Measurements from ENCODE around the gene LTA. TPM values are rescaled to one million over a fixed set of nuclear protein-coding genes. Genes with fewer than 3 reads are reported as not detected.
"Not testable (repeated sequence)": the region's sequence is repeated elsewhere in the genome, so short reads cannot be mapped to it uniquely, and the experiment has no call there.

Gene LTA
- total RNA-seq, 1 donor, result 2.5 TPM

- Histone ChIP-seq H3K4me1 (ENCODE audit: insufficient read depth, low read length) (peaks cover 28% of the 10 kb centered on the region), H3K4me3 (ENCODE audit: low read length) (no peak overlapping the region), H3K9me3 (ENCODE audit: low read depth, low read length) (no peaks in the 10 kb centered on the region), H3K27me3 (ENCODE audit: insufficient read depth, low read length) (no peaks in the 10 kb centered on the region)
Observed at GRCh38 chr6:31535538-31536324, 36.4 kb upstream of the LTA start.

DNA sequence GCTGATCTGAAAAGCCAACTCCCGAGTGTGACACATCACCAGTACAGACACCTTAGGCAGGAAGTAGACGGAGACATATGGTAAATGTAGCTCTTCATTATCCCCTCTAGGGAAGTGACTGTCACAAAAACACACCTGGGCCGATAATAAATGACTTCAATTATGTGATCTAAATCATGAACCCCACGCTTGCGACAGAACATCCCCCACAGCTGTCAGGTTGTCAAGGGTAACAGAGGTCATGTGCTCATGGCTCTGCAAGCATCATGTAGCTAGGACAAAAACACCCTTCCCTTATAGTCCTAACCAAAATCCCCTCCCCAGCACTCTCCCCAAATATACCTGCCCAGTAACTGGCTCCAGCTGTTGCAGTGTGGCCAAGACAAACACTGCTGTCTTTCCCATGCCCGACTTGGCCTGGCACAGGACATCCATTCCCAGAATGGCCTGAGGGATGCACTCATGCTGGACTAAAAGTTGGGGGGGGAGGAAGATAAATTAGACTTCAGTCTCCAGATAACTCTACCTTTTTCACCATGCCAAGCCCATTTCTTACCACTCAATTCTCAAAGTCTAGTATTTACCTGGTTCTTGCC is 33.2 kb upstream of the LTA start:
- Histone ChIP-seq H3K9me3 (ENCODE audit: low read depth, low read length) (no peaks in the 10 kb centered on the region), H3K4me3 (ENCODE audit: low read length) (no peak overlapping the region), H3K4me1 (ENCODE audit: insufficient read depth, low read length) (peaks cover 41% of the 10 kb centered on the region), H3K27me3 (ENCODE audit: insufficient read depth, low read length) (no peaks in the 10 kb centered on the region)

GRCh38 chr6:31540640-31541039 is 31.4 kb upstream of the LTA start:
- Histone ChIP-seq H3K27me3 (ENCODE audit: insufficient read depth, low read length) (no peaks in the 10 kb centered on the region), H3K4me1 (ENCODE audit: insufficient read depth, low read length) (peaks cover 41% of the 10 kb centered on the region), H3K4me3 (ENCODE audit: low read length) (peak overlapping the region; percentile 75), H3K9me3 (ENCODE audit: low read depth, low read length) (no peaks in the 10 kb centered on the region)

GRCh38 chr6:31541059-31541657 is 30.9 kb upstream of the LTA start:
- Histone ChIP-seq H3K9me3 (ENCODE audit: low read depth, low read length) (no peaks in the 10 kb centered on the region), H3K27me3 (ENCODE audit: insufficient read depth, low read length) (no peaks in the 10 kb centered on the region), H3K4me1 (ENCODE audit: insufficient read depth, low read length) (peaks cover 41% of the 10 kb centered on the region), H3K4me3 (ENCODE audit: low read length) (peak overlapping the region; percentile 75)

DNA sequence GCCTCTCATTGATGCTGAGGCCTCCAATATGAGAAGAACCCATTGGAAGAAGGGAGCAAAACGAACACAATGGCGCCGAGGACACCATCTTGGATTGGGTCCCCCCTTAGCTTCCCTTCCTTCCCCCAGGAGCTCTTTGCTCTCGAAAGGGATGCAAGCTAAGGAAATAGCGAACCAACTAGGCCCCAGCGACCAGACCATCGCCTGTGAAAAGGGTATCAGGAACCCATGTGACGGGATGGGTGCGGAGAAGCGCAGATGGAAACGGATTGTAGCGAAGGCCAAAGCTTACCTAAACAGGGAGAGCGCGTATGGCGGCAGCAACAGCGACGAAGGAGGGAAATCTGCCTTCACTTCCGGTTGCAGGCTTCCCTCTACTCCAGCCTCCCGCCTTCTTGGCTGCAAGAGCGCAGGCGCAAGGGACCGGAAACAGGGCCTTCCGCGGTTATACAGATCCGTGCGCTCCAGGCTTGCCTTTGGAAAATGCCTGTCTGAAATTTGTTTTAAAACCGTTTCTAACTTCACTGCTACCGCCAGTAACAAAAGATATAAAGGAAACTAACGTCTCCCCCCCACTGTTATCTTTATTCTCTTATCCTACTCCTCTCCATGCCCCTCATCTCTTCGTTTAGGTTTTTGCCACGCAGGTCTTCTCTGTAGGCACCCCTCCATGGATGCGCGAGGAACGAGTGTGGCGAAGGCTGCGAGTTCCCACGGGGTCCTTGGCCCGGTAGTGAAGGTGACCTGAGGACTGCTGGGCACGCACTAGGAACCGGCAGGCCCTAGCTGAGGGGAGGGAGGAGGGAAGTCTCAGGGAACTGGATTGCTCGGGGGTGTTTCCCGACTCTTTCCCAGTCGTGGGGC is 30.2 kb upstream of the LTA start, which contains the start of gene DDX39B:
Gene DDX39B, minus strand, starts transcription at position 346 of the 864 bp plus-strand sequence. CDS start 1,471 bp downstream, outside the sequence.
- Histone ChIP-seq H3K4me1 (ENCODE audit: insufficient read depth, low read length) (peaks cover 48% of the 10 kb centered on the region), H3K27me3 (ENCODE audit: insufficient read depth, low read length) (no peaks in the 10 kb centered on the region), H3K9me3 (ENCODE audit: low read depth, low read length) (no peaks in the 10 kb centered on the region), H3K4me3 (ENCODE audit: low read length) (peak within 1 kb of the TSS; percentile 75)

GRCh38 chr6:31543639-31544038 is 28.4 kb upstream of the LTA start:
- Histone ChIP-seq H3K4me1 (ENCODE audit: insufficient read depth, low read length) (peaks cover 59% of the 10 kb centered on the region), H3K9me3 (ENCODE audit: low read depth, low read length) (no peaks in the 10 kb centered on the region), H3K4me3 (ENCODE audit: low read length) (no peak overlapping the region), H3K27me3 (ENCODE audit: insufficient read depth, low read length) (no peaks in the 10 kb centered on the region)

DNA sequence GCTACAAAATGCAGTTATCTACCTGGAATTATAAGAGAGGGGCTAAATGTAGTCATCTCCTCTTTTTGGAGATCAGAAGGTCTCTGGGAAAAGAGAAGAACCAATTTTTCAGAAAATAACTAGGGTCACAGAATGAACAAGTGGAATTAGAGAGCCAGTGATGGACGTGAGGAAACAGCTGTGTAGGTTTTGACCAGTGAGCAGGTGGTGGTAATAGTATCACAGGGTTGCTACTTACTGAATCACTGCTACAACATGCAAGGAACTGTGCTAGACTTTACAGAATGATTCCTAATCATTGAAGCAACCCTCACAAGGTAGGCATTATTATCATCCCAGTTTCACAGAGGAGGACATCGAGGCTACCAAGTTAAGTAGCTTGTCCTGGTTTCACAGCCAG is 27.4 kb upstream of the LTA start:
- no peaks in the 10 kb centered on the region for H3K27me3 ChIP-seq (ENCODE audit: insufficient read depth, low read length)
- no peak overlapping the region for H3K4me3 ChIP-seq (ENCODE audit: low read length)
- no peaks in the 10 kb centered on the region for H3K9me3 ChIP-seq (ENCODE audit: low read depth, low read length)
- peaks cover 51% of the 10 kb centered on the region for H3K4me1 ChIP-seq (ENCODE audit: insufficient read depth, low read length)

- H3K9me3 ChIP-seq (ENCODE audit: low read depth, low read length), result no peaks in the 10 kb centered on the region
- peaks cover 45% of the 10 kb centered on the region for H3K4me1 ChIP-seq (ENCODE audit: insufficient read depth, low read length)
- H3K27me3 ChIP-seq (ENCODE audit: insufficient read depth, low read length), result no peaks in the 10 kb centered on the region
- H3K4me3 ChIP-seq (ENCODE audit: low read length), result no peak overlapping the region
Observed at GRCh38 chr6:31545291-31545690, 26.8 kb upstream of the LTA start.

DNA sequence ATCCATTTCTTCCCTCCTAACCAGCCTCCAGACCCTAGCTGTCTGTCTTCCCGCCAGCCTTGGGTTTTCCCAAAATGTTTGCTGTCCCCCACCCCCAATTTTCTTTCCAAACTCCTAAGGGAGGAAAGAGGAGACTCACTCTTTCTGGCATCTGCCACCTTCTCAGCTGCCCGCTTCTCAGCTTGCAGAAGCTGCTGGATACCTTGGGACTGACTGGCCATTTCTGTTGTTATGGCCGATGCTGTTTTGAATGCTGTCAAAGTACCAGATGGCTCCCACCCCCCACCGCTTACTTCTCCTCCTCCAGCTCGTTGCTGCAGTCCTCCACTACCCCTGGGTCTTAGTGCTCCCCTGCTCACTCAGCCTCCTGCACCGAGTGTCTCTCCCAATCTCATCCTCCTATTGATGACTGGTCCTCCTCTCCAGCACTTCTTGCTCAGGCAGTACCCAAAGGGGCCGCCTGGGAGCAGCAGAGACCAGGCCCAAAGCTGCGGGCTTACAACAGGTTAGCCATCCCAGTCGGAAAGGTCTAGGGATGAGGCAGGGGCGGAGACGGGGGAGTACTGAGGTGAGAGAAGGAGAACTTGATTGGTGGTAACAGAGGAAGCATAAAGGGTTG is 25.6 kb upstream of the LTA start, which contains the start of gene ATP6V1G2:
Gene ATP6V1G2, minus strand, starts transcription at position 270 of the 619 bp plus-strand sequence. Its CDS starts 49 bp downstream, at position 221.
- Histone ChIP-seq H3K27me3 (ENCODE audit: insufficient read depth, low read length) (no peaks in the 10 kb centered on the region), H3K4me3 (ENCODE audit: low read length) (peak within 1 kb of the TSS; percentile 36), H3K4me1 (ENCODE audit: insufficient read depth, low read length) (peaks cover 48% of the 10 kb centered on the region), H3K9me3 (ENCODE audit: low read depth, low read length) (no peaks in the 10 kb centered on the region)

DNA sequence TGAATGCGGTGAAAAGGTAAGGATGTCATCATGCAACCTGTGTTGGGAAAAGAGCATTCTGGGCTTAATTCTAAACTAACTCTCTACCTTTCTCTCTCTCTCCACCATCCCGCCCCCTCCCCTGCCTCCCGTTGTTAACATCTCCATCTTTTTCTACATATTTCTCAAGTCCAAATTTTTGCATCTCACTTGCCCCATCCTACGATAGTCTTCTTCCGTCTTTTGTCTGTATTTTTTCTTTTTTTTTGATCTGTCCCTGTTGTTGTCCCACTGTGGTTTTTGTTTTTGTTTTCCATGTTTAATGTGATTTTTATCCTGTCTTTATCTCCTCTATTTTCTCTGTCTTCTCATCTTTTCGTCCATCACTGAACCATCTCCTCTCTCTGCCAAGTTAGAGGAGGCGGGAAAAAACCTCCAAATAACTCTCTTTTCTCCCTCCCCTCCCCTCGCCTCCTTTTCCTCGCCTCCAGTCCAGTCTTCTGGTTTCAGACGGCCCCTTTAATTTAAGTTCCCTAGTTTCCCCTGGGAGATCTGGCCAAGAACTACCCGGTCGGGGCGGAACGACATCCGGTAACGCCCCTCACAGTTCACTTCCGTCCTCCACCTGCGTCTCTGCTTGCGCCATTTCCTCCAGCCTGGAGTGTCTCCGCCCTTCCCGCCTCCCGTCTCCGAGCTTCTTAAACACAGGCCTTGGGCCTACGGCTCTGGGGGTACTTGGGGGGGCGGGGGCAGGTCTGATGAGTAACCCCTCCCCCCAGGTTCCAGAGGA is 24.9 kb upstream of the LTA start, which contains the start of gene NFKBIL1:
Gene NFKBIL1, plus strand, starts transcription at position 651 of the 769 bp plus-strand sequence. Its CDS starts 87 bp downstream, at position 738.
- no peaks in the 10 kb centered on the region for H3K9me3 ChIP-seq (ENCODE audit: low read depth, low read length)
- no peaks in the 10 kb centered on the region for H3K27me3 ChIP-seq (ENCODE audit: insufficient read depth, low read length)
- H3K4me3 ChIP-seq (ENCODE audit: low read length), result peak within 1 kb of the TSS; percentile 36
- peaks cover 55% of the 10 kb centered on the region for H3K4me1 ChIP-seq (ENCODE audit: insufficient read depth, low read length)

GRCh38 chr6:31547727-31548543 is 24.2 kb upstream of the LTA start:
- Histone ChIP-seq H3K4me1 (ENCODE audit: insufficient read depth, low read length) (peaks cover 54% of the 10 kb centered on the region), H3K27me3 (ENCODE audit: insufficient read depth, low read length) (no peaks in the 10 kb centered on the region), H3K9me3 (ENCODE audit: low read depth, low read length) (no peaks in the 10 kb centered on the region), H3K4me3 (ENCODE audit: low read length) (peak overlapping the region; percentile 36)

- Histone ChIP-seq H3K27me3 (ENCODE audit: insufficient read depth, low read length) (no peaks in the 10 kb centered on the region), H3K4me1 (ENCODE audit: insufficient read depth, low read length) (peaks cover 56% of the 10 kb centered on the region), H3K4me3 (ENCODE audit: low read length) (no peak overlapping the region), H3K9me3 (ENCODE audit: low read depth, low read length) (no peaks in the 10 kb centered on the region)
Observed at GRCh38 chr6:31548544-31548873, 23.6 kb upstream of the LTA start.

DNA sequence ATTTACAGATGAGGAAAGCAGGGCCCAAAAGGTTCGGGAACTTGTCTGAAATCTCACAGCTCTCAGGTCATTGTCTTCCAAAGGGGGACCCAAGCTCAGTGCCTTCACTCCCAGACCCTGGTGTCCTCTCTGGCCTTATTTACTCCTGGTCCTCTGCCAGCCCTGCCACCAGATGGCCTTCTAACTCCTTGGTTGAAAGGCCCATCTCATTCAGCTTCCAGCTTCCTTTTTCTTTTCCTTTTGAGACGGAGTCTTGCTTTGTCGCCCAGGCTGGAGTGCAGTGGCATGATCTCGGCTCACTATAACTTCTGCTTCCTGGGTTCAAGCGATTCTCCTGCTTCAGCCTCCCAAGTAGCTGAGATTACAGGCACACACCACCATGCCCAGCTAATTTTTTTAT is 20.7 kb upstream of the LTA start:
- not testable (repeated sequence) for H3K4me3 ChIP-seq (ENCODE audit: low read length)
- H3K4me1 ChIP-seq (ENCODE audit: insufficient read depth, low read length), result peaks cover 65% of the 10 kb centered on the region

More for the DNA sequence above, 20.7 kb upstream of the LTA start:
- not testable (repeated sequence) for H3K27me3 ChIP-seq (ENCODE audit: insufficient read depth, low read length); H3K9me3 ChIP-seq (ENCODE audit: low read depth, low read length)
